Inferior parietal cortex (tissue), 1 donor: ENCODE results near the gene COX19.
"Not testable (repeated sequence)": the region's sequence is repeated elsewhere in the genome, so short reads cannot be mapped to it uniquely, and the experiment has no call there.

Experiments used
- DNase-seq: peaks from one replicate; pipeline ENCODE4 v3.0.0-alpha.2; 2016; ENCODE audit errors: extremely low spot score

Gene COX19

DNA sequence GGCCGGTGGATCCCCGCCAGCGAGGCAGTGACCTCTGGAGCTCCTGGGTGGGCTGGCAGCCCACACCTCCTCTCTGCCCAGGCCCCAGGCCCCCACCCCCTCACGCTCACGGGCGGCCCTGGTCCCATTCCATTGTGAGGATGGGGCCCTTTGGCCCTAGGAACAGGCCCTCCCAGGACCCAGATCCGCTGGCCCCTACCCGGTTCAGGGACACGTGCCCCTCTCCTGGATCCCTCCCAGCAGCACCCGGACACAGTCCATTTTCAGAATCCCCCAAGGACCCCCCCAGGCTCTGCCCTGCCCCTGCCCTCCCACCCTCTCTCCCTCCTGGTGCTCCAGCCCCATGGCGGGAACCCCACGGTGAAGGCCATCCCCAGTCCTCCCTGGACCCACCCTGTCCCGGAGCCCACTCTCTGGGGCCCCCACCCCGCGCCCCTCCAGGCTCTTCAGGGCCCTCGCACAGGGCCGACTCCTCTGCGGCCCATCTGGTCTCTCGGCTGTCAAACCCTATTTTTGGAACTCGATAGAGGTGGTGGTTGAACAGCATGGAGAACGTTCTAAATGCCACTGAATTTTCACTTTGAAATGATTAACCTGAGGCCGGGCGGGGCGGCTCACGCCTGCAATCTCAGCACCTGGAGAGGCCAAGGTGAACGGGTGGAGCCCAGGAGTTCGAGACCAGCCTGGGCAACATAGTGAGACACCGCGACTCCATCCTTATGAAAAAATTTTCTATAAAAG, 28.9 kb downstream of the COX19 start:
- no peak for DNase-seq

GRCh38 chr7:945556-946255, 29.6 kb downstream of the COX19 start:
- no peak for DNase-seq

GRCh38 chr7:945147-945555, 30.2 kb downstream of the COX19 start:
- DNase-seq: no peak

GRCh38 chr7:944744-945143, 30.6 kb downstream of the COX19 start:
- no peak for DNase-seq

DNA sequence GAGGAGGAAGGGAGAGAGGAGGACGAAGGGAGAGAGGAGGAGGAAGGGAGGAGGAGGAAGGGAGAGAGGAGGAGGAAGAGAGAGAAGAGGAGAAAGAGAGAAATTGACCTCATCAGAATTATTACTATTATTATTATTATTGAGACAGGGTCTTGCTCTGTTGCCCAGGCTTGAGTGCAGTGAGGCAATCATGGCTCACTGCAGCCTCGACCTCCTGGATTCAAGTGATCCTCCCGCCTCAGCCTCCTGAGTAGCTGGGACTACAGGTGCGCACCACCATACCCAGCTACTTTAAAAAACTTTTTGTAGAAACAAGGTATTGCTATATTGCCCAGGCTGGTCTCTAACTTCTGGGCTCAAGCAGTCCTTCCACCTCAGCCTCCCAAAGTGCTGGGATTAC, 31.6 kb downstream of the COX19 start:
- DNase-seq: not testable (repeated sequence)

DNA sequence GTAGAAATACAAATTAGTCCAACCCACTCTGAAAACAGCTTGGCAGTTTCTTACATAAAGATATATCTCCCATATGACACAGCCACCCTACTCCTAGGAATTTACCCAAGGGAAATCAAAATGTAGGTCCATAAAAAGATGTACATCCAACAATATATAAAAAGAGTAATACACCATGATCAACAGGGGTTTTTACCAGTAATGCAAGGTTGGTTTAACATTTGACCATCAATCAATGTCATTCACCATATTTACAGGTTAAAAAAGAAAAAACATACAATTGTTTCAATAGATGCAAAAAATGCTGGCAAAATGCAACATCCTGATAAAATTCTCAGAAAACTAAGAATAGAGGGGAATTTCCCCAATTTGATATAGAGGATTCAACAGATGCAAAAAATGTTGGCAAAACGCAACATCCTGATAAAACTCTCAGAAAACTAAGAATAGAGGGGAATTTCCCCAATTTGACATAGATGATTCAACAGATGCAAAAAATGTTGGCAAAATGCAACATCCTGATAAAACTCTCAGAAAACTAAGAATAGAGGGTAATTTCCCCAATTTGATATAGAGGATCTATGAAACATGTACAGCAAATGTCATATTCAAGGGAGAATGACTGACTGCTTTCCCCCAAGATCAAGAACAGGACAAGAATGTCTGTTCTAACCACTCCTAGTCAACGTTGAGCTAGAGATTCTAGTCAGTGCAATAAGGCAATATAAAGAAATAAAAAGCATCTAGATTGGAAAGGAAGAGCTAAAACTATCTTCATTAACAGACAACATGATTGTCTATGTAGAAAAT, 34.5 kb downstream of the COX19 start:
- no peak for DNase-seq

GRCh38 chr7:939843-940242, 35.5 kb downstream of the COX19 start:
- DNase-seq: no peak

GRCh38 chr7:938546-939185, 36.7 kb downstream of the COX19 start:
- no peak for DNase-seq

DNA sequence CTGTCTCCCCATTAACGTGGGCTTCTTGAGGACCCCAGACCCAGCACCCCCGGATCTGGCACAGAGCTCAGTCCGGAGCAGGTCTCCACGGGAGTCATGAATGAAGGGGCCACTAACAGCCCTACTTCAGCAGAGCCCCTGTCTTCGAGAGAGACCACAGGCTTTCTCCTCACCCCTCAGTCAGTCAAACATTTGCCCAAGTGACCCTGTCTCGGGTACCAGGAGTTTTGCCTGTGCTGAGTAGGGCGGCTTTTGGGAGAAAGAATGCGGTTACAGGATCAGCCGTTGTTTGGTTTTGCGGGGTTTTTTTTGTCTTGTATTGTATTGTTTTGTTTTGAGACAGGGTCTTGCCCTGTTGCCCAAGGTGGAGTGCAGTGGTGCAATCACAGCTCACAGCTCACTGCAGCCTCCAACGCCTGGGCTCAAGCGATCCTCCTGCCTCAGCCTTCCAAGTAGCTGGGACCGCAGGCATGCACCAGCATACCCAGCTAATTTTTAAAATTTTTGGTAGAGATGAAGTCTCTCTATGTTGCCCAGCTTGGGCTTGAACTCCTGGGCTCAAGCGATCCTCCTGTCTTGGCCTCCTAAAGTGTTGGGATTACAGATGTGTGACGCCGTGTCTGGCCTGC, 37.4 kb downstream of the COX19 start:
- no peak for DNase-seq

DNA sequence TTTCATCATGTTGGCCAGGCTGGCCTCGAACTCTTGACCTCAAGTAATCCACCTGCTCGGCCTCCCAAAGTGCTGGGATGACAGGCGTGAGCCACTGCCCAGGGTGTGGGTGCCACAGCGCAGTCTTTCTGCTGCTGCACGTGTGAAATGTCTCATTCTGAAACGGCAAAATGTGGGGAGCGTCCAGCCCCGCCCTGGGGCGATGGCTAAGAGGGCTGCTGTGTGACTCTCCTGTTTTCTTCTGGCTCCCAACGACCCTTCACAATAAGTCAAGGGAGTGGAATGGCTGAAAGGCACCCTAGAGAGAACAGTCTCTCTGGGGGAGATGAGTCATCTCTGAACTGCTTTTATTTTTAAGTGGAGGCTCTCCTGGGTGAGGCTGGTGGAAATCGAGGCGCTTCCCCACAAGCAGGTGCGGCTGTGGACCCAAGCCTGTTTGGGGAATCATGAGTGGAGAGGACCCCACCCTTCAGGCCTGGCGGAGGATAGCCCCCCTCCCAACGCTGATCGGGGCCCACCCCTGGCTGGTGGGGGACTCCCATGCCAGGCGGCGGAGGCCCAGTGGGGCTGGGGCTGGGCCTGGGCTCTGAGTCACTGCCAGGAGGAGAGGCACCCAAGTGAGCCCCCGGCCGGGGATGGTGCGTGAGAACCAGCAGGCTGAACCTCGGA, 38.8 kb downstream of the COX19 start:
- no peak for DNase-seq

DNA sequence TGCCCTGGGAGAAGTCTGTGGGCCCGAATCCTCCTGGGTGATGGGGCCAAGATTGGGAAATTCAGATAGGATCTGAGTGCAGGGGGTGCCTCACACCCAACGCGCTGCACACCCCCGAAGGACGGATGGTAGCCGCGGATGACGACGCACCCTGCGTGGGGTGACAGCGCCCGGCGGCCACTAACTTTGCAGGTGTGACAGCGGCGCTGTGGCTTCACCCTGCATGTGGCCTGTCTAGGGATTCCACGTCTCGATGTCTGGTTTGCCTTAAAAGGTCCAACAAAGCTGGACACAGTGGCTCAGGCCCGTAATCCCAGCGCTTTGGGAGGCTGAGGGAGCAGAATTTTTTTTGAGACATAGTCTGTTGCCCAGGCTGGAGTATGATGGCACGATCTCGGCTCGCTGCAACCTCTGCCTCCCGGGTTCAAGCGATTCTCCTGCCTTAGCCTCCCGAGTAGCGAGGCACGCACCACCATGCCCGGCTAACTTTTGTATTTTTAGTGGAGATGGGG, 39.4 kb downstream of the COX19 start:
- DNase-seq: no peak

DNA sequence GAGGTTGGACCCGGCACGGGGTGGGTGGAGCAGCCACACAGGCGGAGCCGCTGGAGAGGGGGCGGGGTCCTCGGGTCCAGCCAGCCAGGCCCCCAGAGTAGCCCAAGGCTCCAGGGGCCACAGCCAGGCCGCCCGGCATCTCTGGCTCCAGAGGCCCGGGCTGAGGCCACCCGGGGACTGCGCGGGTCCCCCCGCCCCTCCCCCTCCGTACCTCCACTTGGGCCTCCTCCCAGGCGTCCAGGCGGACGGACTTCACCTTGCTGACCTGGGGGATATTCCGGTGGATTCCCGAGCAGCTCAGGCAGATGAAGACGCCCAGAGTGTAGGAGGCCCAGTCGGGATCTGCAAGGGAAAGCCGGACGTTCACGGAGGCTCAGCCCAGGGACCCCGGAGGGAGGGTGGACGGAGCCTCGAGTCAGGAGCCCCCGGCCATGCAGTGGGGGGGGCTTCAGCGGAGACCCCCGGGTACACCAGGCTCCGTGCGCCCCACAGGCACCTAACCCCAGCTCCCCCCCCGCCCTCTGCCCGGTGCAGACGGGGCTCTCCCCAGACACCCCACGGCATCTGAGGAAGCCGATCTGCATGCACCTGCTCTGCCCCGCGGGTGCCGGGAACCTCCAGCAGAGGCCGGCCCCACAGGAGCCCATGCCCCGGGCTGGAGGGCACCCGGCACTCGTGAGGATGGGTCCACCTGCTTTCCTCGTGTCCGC, 40.0 kb downstream of the COX19 start:
- no peak for DNase-seq

DNA sequence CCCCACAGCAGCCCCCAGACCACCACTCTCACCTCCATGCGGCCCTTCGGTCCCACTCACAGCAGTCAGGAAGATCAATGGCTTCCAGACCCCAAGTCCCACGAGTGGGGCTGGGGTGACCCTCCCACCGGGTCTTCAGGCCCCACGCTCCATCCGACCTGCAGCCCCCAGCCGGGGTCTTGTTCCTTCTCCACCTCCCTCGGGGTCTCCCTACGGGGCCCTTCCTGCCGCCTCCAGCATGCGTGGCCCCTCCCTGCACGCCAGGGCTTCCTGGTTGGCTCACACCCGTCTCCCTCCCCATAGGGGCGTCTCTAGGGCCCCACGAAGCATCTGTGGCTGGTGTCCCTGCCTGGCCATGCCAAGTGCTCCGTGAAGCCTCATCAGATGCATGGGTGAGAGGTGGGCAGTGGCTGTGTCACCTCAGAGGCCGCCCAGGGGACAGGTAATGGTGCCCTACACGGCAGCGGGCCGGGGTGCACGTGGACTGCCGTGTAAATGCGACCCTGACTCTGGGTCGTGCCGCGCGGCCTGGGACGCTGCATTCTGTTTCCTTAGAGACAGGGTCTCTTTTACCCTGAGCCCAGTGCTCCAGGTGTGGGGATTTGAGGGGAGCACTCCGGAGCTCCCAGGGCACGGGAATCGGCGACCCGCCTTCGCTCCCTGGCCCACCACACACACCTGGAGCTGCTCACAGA, 40.7 kb downstream of the COX19 start:
- no peak for DNase-seq

DNA sequence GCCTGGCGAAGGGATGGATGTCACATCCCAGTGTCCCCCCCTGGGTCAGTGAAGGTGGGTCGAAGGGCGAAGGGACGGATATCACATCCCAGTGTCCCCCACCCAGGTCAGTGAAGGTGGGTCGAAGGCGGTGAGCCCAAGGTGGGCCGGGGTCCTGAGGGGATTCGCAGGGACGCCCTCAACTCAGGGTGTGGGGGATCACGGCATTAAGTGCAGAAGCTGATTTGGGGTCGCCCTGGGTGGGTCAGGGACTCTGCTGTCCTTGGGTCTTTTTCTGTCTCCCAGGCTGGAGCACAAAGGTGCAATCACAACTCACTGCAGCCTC, 42.7 kb downstream of the COX19 start:
- no peak for DNase-seq

DNA sequence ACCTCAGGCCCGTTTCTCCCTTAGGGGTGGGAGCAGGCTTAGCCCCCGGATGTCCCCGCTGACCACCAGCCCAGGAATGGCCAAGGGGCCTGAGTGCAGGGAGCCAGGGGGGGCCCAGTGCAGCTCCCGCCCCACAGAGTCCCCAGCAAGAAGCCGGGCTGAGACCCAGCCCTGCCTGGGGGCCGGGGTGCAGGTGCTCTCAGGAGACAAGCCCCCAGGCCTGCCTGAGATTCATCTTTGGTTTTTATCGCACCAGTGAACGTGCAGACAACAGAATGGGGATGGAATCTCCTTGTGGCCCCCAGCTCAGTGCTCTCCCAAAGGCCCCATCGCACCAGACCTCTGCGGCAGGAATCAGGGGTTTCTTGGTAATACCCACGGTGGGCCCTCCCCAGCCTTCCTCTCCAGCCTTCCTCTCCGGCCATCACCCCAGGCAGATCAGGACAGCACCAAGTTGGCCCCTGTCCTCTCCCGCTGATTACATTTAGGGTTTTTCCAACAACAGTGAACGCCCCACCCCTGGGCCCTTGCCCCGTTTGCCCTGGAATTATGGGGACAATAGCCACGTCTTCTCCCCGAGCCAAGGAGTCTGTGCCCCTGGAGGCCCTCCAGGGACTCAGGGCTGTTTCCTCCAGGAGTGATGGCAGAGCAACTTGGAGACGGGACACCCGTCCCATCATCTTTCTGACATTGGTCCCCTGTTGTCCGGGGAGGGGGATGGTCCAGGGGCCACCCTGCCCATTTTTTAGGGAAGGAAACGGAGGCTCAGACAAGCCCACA, 43.3 kb downstream of the COX19 start:
- no peak for DNase-seq

DNA sequence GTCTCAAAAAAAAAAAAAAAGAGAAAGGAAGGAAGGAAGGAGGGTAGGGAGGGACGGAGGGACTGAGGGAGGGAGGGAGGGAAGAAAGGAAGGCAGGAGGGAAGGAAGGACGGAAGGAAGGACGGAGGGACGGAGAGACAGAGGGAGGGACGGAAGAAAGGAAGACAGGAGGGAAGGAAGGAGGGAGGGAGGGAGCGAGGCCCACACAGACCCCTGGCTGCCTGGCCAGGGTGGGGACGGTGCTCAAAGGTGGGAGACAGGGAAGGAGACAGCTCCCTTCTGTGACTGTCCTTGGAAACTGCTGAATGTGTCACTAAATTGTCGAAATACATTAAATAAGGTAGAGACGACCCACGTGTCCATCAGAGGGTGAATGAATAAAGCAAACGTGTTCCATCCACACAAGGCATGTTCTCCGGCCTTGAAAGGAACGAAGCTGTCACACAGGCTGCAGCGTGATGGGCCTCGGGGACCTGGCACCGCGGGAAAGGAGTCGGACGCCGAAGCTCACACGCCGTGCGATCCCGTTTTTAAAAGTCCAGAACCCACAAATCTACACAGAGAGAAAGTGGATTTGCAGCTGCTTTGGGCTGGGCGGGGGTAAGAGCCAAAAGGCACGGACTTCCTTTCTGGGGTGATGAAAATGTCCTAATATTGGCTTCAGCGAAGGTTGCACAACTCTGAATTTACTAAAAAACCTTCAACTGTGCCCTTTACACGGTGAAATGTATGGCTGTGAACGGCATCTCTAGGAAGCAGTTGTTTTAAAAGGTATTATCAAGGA, 44.2 kb downstream of the COX19 start:
- DNase-seq: no peak

DNA sequence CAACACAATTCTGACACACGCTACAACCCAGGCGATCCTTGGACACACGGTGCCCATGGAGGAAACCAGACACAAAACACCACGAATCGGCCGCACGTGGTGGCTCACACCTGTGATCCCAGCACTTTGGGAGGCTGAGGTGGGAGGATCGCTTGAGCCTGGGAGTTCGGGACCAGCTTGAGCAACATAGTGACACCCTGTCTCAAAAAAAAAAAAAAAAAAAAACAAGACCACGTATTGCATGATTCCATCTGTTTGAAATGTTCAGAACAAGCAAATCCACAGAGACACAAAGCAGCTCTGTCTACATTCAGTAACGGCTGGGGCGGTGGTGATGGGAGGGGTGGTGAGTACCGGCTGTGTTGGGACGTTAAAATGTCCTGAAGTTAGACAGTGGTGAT, 46.0 kb downstream of the COX19 start:
- DNase-seq: no peak

GRCh38 chr7:927031-927671, 48.2 kb downstream of the COX19 start:
- DNase-seq: peak; percentile 74
